Activated CD8-positive, alpha-beta memory T cell treated with anti-CD3 and anti-CD28 coated beads, Interleukin-2, amount 50 U/mL, for 1 hour (primary cell): Measurements from ENCODE around the gene POLR3E.

Experiments
- DNase-seq: peaks from one replicate; pipeline ENCODE4 v3.0.0-alpha.2; 2020; ENCODE audit errors: extremely low read depth

POLR3E gene

DNA sequence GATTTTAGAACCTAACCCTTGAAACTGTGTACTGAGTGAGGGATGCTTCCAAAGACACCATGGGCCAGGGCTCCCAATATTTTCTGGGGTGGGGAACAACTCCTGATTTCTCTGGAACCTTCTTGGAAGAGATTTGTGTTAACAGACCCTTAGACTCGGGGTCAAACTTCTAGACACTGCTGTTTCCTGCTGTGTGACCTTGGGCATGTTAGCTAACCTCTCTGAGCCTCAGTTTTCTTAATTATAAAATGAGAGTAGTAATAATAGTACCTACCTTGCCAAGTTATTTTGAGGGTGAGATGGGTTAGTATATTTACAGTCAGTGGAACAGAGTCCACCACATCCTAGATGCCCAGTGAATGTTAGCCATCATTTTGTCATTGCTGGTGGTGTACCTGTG, 18.8 kb downstream of the POLR3E start:
- DNase-seq = no peak

DNA sequence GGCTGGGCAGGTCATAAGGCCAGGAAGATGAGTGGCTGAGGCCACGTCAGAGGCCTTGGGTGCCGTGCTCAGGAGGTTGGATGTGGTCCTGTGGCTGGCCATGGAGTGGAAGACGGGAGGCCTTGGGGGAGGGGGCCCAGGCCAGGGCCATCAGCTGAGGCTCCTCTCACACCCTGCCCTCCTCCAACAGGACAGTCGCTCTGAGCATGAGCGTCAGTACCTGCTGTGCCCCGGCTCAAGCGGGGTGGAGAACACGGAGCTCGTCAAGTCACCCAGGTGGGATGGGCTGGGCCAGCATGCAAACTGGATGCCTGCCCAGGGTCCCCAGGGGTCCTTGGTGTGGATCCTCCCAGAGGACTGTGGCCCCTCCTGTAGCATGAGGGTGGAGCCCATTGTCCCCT, 19.2 kb downstream of the POLR3E start:
- DNase-seq = no peak

DNA sequence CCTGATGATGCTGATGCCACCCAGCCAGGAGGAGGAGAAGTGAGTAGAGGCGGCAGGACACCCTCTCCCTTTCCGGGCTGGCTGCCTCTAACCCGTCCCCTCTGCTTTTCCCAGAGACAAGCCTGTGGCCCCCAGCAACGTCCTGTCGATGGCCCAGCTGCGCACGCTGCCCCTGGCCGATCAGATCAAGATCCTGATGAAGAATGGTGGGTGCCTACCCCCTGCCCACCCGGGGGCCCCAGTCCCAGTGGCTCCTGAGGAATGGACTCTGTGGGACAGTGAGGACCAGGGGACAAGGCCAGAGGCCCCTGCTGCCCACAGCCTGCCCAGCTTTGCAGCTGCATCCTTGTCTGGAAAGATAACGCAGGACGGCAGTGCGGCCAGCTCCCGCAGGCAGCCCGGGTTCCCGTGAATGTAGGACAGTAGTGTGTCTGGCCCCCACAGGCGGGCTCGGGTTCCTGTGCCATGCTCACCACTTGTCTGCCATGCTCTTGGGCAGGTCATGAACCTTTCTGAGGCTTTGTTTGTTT, 19.9 kb downstream of the POLR3E start:
- no peak for DNase-seq

DNA sequence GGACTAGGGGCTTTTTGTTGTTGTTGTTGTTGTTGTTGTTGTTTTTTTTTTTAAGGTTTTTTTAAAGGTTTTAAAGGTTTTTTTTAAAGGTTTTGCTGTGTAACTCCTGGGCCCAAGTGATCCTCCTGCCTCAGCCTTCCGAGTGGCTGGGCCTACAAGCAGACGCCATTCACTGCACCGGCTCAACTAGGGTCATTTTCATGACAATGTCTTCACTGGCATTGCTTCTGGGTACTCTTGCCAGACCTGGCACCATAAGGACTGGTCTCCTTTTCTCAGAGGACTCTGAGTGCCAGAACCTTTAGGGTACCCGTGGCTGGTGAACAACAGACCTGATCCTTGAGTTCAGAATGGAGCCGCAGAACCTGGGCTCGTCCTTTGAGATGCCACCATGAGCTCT, 20.4 kb downstream of the POLR3E start:
- no peak for DNase-seq

DNA sequence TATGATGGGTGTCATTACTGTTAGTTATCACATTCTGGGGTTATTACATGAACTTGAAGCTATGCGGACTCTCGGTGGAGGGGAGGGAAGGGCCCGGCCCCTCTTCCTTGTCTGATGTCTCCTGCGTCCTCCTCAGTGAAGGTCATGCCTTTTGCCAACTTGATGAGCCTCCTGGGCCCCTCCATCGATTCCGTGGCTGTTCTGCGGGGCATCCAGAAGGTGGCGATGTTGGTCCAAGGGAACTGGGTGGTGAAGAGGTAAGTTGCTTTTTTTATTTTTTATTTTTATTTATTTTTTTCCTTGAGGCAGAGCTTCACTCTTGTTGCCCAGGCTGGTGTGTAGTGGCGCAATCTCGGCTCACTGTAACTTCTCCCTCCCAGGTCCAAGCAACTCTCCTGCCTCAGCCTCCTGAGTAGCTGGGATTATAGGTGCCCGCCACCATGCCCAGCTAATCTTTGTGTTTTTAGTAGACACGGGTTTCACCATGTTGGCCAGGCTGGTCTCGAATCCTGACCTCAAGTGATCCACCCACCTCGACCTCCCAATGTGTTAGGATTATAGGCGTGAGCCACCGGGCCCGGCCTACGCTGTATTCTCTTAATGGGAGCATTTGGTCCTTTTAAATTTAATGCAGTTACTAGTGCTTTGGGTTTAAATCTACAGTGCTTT, 21.6 kb downstream of the POLR3E start:
- no peak for DNase-seq

DNA sequence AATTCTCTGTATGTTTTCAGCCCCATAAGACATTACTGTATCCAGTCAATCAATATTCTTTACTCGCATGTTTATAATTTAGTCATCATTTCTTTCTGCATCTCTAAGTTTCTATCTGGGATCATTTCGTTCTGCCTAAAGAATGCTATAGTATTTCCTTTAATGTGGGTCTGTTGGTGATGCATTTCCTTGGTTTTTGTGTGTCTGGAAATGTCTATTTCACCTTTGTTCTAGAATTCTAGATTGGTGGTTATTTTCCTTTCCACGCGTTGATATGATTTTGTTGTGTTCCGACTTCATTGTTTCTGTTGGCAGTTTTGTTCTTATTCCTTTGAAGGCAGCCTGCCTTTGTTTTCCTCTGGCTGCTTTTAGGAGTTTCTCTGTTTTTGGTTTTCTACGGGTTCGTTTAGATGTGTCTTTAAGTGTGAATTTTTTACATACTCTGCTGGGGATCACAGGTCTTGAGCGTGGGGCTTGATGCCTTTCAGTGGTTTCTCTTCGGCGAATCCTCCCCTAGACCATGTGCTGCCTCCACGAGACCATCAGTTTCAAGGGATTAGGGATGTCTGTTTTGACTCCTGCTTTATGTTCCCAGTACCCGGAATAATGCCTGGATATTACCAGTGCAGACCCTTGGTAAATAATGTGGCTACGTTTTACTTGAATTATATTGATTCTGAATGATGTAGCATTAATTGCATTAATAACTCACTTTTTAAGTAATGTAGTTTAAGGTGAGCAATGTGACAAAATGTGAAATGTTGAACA, 23.5 kb downstream of the POLR3E start:
- DNase-seq = no peak

DNA sequence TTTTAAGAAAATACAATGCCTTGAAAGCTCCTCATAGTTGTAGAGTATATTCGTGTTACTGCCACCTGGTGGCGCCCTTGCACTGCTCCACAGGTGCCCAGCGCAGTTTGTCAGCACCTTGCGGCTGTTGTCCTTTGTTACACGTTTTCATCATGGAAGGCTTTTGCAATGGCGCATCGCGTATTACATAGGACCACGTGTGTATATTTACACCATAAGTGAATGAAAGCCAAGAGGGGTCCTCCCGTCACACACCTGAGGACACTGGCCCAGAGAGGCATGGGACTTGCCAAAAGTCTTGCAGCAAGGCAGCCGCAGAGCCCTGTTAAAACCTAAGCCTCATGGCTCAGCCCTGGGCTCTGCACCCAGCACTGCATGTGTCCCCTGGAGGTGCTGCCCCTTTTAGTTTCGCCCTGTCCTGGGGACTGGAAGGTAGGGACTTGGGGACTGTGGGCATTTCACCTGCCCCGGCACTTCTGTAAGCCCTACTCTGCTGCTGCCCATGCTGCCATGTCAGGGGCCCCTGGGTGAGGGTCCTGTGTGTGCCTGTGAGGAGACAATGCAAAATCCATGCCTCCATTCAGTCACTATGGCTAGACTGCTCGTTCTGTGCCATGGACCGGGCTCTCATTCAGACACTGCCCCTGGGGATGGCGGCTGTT, 24.3 kb downstream of the POLR3E start:
- peak; percentile 37 for DNase-seq

DNA sequence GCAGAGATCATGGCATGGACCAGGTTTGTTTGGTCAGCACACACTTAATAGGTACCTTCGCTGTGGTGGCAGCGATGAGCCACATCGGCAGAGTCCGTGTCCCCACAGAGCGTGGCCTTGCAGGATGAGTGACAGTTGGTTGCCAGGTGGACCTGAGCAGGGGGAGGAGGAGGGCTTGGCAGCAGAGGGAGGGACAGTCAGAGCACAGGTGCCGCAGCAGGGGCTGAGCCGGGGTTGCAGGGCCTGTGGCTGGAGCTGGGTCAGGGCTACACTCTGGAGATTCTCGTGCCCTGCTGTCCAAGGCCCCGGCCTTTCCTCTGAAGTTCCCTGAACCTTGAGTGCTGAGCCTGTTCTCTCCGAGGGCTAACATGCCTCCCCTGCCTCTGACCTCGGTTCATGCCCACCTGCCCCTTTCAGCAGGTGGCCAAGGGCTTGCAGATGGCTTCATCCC, 24.8 kb downstream of the POLR3E start:
- no peak for DNase-seq

DNA sequence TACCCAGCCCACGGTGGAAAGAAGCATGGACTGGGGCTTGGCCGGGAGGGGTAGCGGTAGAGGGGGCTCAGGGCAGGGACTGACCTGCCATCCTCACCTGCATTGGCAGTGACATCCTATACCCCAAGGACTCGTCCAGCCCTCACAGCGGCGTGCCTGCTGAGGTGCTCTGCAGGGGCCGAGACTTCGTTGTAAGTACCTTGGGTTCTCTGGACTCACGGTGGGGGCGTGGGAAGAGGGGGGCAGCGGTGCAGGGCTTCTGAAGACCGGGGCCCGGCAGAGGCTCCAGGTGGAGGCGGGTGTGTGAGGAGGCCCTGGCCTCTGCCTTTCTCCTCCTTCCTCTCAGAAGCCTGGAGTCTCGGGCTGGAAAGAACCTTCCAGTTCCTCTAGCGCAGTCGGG, 25.5 kb downstream of the POLR3E start:
- DNase-seq = no peak

DNA sequence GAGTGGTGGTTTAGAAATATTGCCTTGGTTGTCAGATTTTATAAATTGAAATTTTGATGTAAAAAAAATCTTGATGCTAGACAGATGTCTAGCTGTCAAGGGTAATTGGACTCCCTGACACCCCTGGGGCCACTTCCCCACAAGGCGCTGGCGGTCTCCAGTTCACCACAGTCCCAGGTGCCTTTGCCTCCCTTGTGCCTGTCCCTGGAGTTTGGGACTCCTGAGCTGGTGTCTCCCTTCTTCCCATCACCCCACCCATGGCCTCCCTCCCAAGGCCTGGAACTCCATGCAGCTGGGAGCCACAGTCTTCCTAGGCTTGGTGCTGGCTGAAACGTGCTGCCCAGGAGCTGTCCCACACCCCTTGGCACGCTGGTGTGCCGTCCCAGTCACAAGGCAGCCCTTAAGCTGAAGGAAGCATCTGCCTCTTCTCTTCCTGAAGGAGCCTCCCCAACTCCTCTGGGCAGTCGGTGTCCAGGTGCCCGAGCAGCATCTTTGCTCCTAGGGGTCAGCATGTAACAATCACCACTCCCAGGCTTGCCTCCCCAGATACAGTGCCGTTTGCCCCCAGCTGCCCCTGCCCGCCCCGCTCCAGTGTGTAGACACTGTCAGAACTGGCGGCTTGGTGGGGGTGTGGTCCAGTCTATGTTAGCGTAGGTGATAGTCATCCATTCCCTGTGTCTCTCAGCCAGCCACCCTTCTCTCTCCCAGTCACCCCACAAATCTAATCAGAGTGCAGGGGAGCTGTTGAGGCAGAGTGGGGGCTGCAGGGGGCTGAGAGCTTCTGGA, 26.2 kb downstream of the POLR3E start:
- DNase-seq = no peak

DNA sequence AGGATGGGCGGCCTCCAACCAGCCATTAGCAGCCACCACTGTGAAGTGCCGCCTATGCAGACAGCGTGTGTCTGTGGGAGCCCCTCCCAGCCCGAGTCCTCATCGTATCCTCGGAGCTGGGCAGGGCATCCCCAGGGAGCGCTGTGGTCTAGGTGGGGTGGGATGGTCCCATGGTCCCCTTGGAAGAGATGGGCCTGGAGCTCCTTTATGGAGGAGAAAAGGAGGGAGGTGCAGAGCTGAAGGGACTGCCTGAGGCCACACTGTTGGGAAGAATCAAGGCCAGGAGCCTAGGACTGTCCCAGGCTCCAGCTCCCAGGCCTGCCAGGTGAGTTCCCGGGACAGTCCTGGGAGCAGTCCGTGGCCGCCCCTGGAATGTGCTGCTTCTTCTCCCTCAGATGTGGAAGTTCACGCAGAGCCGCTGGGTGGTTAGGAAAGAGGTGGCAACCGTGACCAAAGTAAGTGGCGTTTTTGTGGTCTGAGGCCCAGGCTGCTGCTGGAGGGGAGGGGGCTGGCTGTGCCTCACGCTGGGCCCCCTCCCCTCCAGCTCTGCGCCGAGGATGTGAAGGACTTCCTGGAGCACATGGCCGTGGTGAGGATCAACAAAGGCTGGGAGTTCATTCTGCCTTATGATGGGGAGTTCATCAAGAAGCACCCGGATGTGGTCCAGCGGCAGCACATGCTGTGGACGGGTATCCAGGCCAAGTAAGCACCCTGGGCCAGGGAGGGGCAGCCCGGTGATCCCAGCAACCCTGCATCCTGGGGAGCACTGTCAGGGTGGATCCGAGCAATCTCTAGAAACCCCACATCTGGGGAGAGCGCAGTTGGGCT, 27.0 kb downstream of the POLR3E start:
- DNase-seq = no peak

DNA sequence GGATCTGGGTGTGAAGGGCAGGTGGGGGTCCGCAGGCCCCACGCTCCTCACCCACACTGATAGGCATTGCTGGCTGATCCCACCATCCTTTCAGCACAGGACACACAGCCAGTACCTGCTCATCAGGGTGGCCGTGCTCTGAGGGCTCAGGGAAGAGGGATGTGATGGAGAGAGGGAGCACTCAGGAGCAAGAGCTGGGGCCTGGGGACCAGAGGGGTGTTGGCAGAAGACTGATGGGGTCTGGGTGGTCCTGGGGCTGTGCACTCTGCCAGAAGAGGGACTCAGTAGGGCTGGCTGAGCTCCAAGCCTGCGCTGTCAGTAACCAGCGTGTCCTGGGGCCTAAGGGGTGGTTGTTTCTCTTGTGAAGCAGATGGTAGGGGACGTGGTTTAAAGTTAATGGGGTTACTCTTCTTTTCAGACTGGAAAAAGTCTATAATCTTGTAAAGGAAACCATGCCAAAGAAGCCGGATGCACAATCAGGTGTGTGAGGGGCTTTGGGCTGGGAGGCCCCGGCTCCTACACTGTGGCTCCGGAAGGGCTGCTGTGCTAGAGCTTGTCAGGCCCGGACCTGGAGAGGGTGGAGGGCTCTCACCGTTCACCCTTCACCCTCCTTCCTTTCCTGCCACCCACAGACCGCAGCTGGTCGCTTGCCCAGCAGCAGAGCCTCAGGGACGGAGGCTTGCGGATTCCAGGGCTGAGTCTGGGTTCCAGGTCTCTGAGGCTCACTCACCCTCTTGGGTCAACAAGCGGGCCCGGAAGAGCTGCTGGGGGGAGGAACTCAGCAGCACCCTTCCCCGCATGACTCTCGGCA, 27.8 kb downstream of the POLR3E start:
- no peak for DNase-seq

DNA sequence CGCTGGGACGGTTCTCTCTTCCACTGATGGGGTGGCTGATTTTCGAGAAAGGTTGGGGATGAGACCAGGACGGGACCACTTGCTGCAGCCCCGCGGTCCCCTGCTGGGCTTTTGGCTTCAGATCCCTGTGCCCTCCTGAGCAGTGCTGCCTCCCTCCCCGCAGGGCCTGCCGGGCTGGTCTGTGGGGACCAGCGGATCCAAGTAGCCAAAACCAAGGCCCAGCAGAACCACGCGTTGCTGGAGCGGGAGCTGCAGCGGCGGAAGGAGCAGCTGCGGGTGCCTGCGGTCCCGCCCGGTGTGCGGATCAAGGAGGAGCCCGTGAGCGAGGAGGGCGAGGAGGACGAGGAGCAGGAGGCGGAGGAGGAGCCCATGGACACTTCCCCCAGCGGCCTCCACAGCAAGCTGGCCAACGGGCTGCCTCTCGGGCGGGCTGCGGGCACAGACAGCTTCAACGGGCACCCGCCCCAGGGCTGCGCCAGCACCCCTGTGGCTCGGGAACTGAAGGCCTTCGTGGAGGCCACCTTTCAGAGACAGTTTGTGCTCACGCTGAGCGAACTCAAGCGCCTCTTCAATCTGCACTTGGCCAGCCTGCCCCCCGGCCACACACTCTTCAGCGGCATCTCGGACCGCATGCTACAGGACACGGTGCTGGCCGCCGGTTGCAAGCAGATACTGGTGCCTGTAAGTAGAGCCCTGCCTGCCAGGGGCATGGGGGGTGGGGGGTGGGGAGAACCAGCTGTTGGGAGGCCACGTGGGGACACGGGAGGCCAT, 28.6 kb downstream of the POLR3E start:
- no peak for DNase-seq

DNA sequence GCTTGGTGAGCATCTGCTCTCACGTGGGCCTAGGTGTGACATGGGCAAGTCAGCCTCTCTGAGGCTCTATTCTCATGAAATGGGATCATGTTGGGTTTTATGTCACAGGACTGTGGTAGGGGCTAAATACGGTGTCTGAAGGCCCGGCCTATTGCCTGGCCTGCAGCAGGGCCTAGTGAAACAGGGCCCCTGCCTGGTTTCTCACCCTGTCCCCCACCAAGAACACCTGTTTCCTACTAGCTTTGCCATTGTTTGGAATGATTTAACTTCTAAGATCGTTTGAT, 29.1 kb downstream of the POLR3E start:
- DNase-seq = no peak

DNA sequence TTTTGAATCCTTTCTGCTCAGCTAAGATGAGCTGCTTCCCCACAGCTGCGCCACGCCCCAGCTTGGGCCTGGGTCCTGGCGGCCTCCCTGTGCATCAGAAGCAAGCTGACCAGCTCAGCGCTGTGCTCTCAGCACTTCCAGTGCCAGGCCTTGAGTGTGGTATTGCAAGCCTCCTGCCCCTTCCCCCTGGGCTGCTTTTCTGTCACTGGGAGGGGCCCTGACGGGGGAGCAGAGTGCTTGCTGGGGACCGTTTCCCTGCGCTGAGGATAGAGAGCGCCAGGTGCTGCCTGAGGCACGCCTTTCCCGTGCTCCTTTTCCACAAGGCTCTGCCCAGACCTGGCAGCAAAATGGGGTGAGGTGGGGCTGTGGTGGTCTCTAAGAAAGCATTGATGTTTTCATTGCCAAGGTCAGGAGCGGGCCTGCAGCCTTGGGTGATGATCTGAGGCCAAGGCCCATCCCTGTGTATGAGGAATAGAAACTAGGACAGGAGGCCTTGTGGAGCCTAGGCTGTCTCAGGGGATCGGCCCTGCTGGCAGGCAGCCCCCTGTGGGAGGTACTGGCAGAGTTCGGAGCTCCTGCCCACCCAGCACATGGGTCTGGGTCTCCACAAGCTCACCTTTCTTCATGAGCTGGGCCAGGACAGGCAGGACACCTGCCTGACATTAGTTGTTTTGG, 29.7 kb downstream of the POLR3E start:
- DNase-seq = no peak

DNA sequence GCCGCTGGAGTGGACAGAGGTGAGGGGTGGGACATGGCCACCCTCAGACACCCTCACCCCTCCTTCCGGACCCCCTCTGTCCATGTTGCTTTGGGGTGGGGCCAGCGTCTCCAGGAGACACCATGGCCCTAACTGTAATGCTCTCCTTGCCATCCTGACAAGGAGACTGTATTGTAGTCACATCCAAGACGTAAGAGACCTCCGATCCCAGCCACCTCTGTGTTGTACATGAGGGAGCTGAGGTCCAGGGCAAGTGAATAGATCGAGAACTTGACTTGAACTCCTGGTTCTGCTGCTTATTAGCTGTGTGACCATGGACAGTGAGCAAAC, 30.2 kb downstream of the POLR3E start:
- DNase-seq = no peak

DNA sequence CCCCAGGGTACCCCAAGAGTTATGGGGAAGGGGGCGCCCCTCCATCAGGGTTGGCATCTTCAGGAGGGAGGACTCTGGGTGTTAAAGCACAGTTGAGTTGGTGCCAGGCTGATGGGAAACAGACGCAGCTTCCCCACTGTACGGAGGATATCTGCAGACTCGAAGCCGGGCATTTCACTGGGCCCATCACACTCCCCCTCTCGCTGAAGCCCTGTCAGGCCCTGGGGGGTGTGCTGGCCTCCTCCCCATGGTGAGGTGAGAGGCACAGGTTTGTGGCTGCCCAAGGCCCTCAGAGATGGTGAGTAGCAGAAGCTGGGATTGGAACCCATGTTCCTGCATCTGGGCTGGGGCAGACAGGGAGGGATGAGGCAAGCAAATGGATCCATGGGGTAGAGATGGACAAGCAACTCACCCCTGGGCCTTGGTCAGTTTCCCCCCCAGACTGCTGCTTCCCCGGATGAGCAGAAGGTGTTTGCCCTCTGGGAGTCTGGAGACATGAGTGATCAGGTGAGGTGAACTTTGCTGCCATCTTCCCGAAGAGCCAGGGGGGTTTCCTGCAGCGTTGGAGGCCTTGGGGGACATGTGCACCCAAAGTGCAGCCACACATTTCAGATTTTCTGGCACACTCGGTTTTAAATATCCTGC, 31.0 kb downstream of the POLR3E start:
- no peak for DNase-seq

DNA sequence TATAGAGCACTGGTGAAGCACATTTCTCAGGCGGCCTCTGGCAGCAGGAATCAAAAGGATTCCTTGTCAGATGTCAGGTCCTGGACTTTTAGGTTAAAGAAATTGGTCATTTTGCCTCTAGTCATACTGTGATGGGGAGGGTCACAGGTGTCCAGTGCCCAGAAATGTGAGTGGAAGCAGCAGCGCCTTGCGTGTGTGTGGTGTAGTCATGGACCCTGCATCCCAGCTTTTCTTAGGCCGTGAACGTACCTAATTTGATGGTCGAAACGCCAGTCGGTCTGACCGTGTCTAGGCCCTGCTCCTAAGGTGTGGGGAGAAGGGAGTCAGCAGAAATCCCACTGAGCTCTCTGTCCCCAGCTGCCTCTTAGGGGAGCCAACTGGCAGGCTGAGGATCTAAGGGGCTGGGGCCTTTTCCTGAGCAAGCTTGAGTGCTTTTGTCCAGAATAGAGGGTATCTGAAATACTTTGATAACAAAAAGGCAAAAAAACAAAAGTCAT, 32.0 kb downstream of the POLR3E start:
- no peak for DNase-seq

DNA sequence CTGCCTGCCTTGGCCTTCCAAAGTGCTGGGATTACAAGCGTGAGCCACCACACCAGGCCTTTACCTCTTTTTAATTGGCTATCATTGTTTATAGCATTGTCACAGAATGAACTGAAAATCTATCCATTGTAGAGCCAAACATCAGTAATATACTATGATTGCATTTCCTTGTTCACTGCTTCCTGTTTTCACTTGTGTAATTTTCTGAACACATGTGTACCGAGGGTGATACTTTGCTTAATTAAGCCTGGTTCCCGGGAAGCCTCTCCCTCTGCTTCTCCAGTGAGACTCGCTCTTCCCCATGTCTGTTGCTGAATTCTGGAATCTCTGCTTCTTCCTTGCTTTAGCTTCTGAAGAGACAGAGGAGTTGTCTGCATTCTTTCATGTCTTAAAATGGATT, 33.1 kb downstream of the POLR3E start:
- no peak for DNase-seq
